Putamen (tissue), 1 donor: ENCODE measurements around the gene LDLRAD4.

ENCODE experiments used
- DNase-seq: peaks from one replicate; pipeline ENCODE4 v3.0.0-alpha.2; 2016; ENCODE audit warnings: low spot score

LDLRAD4 gene

GRCh38 chr18:13616041-13616440, 397.5 kb downstream of the LDLRAD4 start:
- no peak for DNase-seq

GRCh38 chr18:13616525-13617035, 398.0 kb downstream of the LDLRAD4 start:
- DNase-seq: no peak

- no peak for DNase-seq
Observed at GRCh38 chr18:13617826-13618515, 399.4 kb downstream of the LDLRAD4 start.

DNA sequence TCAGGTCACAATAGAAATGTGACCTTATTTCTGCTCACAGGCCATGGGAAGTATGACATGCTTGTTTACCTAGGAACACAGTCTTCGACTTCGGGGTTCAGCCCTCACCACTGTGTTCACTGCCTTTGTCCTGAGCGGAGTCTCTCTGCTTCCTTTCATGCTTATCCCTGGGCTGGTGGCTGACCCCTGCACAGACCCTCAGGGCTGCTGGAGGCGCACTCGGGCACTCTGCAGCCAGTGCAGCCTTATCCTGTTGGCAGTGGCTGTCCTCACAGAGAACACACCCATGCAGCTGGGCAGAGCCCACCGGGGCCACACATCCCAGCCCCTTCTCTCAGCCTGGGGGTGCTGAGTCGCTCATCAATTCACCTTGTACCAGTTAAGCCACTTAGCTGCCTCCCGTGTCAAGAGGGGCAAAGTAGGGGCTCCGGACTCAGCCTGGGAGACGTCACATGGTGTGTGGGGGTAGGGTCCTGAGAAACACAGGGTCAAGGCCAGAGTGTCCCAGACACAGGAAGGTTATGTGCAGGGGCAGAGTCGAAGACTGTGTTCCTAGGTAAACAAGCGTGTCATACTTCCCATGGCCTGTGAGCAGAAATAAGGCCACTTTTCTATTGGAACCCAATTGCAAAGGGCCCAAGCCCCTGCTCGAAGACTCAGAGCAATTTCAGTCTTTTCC, 400.3 kb downstream of the LDLRAD4 start:
- DNase-seq: no peak

DNA sequence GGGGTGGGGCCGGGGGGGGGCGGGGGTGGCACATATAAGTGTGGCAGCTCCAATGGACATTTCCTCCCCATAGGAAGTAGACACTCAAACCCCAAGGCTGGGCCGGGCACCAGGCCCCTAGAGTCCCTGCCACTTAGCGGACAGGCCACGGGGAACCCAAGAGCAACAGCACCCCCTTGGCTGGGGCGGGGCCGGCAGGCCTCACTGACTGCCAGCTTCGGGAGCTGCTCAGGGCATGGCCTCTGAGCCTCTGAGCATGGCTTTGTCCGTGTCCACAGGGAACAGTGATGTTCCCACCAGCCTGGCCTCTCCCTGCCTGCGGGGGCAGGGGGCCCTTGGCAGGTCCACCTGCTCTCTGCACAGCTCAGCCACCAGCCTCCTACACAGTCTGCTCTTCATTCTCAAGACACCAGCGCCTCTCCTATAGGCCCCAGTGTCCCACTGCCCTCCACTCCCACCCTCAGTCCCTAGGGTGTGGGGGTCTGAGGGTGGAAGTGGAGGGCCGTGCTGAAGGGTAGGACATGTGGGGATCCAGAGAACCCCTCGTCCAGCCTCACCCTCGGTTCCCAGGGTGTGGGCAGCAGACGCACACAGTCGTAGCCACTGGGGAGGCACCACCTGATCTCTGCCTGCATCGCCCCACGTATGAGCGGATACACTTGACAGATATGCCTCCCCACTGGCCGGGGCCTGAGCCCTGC, 401.1 kb downstream of the LDLRAD4 start:
- no peak for DNase-seq

GRCh38 chr18:13620206-13620672, 401.7 kb downstream of the LDLRAD4 start:
- no peak for DNase-seq

DNA sequence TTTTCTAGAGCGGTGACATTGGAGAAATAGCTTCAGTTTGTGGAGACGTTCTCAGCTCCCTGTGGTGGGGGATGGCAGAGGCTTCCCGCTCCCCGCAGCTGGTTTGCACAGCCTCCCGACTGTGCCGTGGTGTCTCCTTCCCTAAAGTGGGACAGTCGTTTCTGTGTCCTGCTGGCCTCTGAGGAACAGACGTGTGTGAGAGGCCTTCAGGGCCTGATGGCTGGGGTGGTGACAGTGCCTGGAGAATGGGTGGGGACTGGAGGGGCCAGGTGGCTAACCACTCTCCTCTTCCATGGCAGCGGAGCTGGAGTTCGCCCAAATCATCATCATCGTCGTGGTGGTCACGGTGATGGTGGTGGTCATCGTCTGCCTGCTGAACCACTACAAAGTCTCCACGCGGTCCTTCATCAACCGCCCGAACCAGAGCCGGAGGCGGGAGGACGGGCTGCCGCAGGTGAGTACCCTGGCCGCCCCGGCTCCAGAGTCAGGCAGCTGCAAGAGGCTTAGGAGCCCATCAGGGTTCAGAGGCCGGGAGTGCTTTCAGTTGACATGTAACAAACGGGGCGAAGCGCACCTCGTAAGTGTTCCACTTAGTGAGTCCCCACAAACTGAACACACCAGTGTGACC, 402.4 kb downstream of the LDLRAD4 start:
- DNase-seq: no peak

GRCh38 chr18:13621446-13621849, 402.9 kb downstream of the LDLRAD4 start:
- no peak for DNase-seq

DNA sequence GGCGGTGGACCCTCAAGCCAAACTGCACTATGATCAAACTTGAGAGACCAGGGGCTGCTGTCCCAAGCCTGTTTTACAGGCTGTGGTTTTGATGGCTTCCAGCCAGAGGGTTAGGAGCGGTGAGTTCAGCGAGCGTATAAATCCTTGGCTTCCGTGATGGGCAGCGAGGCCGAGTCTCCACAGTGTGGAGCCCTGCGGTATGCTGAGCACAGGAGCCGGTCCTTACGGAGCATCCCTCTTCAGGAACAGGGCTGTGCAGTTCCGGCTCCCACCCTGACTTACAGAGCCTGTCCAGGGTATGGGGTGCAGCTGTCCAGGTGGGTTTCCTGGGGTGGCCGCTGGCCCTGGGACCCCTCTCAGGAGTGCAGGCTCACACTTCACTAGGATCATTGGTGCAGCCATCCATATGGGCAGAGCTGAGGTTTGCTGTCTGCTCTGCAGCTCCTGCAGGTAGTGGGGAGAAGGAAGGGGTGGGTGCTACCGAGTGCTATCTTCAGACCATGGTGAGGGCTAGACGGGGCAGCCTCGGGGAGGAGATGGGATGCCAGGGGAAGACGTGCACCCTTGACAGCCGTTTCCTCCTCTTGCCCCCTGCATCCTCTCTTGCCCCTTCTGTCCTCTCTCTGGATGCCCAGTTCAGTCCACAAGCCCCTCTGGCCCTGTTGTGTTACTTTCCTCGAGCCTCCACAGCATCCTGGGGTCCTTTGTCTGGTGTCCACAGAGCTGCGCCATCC, 403.5 kb downstream of the LDLRAD4 start:
- no peak for DNase-seq

DNA sequence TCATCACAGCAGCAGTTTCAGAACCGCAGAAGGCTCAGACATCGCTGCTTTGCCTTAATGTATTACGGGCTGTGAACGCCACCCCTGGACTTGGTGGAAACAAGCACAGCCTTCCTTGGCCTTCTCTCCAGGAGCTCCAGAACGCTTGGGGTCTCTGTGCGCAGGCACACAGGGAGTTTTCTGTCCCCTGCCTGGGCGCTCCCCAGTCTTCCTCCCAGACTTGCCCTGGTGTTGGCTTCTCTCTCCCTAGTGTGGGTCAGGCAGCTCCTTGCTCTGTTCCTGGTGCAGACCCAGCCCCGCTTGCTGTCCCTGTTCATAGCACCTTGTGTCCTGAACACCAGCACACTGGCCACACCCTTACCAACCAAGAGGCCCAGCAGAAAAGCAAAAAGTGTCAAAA, 404.2 kb downstream of the LDLRAD4 start:
- DNase-seq: no peak

DNA sequence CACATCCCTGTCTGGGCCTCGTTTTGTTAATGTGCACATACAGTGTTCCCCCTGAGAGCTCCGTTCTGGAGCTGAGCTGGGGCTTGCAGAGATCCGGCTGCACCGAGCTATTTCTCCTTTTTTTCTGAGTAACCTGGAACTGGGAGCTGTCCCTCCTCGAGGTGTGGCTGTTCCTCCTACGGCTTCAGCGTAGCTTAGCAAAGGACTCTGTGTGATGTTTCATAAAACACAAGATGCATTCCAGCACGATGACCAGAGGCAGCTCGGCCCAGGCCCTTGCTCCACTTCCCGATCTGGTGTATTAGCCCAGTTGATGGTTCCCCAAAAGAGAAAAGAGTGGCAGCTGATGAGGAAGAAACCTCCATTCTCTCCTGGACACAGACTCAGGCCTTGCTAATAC, 404.8 kb downstream of the LDLRAD4 start:
- no peak for DNase-seq

DNA sequence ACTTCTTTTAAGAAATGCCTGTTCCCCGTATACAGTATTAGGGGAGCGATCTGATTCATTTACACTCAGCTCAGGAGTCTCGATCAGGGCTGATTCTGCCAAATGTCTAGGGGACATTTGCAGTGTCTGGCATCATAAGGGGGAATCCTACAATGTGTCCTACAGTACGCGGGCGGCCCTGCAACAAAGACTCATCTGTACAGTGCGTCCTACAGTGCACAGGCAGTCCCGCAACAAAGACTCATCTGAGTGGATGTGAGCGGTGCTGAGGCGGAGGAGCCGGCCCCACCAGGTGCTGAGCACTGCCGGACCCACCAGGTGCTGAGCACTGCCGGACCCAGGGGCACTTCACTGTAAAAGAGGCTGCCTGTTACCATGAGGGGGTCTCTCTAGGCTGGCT, 405.3 kb downstream of the LDLRAD4 start:
- DNase-seq: no peak

GRCh38 chr18:13624563-13625237, 406.1 kb downstream of the LDLRAD4 start:
- no peak for DNase-seq

DNA sequence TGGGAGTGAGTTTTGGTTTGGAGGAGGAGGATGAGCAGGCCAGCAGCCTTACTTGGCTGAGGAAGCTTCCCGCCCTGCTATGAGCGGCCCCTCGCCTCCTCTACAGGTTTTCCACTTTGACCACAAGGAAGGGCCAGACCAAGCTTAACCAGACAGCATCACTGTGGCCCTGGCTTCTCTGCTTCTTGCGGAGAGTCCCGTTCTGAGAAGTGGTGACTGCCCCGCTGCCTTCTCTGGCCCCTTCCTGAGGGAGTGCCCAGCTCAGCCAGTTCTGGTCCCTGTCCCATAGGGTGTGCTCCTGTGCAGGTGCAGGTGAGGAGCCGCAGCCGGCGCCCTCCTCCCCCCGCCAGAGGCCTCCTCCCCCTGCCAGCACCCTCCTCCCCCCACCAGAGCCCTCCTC, 406.8 kb downstream of the LDLRAD4 start:
- no peak for DNase-seq

- DNase-seq: no peak
Observed at GRCh38 chr18:13625843-13626543, 407.4 kb downstream of the LDLRAD4 start.

GRCh38 chr18:13626544-13626908, 408.0 kb downstream of the LDLRAD4 start:
- DNase-seq: no peak

DNA sequence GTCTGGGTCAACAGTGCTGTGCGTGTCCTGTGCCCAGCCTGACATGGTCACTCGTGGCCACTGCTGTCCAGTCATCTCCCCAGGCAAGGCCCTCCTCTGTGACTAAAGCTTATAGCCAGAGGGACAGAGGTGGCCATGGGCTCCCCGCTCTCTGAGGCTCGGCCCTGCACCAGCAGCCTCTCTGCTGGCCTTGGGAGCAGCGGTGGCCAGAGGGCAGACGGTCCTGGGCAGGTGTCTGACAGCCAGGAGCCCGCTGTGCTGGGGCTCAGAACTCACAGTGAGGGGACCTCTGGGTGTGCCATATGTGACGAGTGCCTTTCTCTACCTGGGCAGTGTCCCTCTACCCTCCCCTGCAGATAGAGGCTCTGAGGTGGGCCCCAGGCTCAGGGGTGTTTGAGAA, 409.1 kb downstream of the LDLRAD4 start:
- DNase-seq: no peak

GRCh38 chr18:13628211-13628610, 409.7 kb downstream of the LDLRAD4 start:
- DNase-seq: no peak

DNA sequence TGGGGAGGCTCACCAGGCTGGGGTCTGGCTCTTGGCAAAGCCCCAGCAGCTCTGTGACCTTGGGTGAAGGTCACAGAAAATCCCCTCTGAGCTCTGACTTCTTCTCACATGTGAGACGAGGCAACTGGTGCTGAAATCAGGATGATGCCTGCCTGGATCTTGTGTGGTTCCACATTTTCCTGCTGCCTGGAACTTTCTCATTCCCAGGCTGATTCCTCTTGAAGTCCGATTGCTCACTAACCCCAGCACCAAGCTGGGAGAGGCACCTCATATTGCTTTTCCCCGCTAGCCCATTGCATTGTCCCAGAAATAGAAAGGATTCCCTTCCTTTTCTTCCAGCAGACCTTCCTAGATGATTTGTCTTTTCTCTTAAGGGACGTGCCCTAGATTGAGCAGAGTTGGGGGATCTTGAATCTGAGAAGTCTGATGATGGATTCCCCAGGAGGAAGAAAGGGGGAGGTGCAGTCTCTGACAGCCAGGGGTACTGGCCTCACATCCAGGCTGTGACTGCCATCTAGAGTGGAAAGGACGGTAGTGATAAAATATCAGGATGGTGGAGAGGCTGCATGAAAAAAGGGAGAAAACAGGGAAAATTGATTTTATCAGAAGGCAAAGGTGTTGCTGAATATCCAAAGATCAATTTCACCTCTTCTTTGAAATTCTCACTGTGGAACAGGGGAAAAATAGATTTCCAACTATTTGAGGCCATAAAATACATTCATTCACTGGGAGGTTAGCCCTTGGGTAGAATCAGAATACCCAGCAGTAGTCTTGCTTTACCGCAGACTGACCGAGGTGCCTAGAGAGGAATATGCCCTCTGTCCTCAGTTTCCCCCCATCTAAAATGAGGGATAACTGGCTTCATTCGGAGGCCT, 411.5 kb downstream of the LDLRAD4 start:
- peak; percentile 88 for DNase-seq
